ENCODE results near the gene LRRN4CL.
A peak's percentile ranks its signal among the peaks of the same experiment; 100 is the strongest.

The LRRN4CL gene

GRCh38 chr11:62689421-62690183 lies at the start of gene LRRN4CL:
Gene LRRN4CL (minus strand): TSS chr11:62689530. CDS start chr11:62688508, 1,022 bp downstream.
- DNase-seq: no peak

GRCh38 chr11:62737196-62737595 lies 47.9 kb upstream of the LRRN4CL start:
- DNase-seq: no peak

DNA sequence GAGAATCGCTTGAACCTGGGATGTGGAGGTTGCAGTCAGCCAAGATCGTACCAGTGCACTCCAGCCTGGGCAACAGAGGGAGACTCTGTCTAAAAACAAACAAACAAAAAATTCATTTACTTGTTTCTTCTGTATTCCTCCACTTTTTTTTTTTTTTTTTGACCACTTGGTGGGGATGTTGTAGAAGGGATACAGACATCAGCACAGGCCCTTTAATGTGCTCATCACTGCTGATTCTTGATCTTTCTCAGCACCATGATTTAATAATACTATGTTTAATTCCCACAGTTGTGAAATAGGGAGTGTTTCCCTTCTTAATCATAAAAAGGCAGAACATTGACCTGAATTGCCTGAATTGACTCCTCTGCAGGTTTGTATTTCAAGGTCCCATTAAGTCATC lies 43.5 kb upstream of the LRRN4CL start:
- no peak for DNase-seq

GRCh38 chr11:62730076-62730475 lies 40.7 kb upstream of the LRRN4CL start:
- peak; percentile 55 for DNase-seq

- DNase-seq: peak; percentile 94
Measured at GRCh38 chr11:62728171-62728988, 39.0 kb upstream of the LRRN4CL start, which contains the start of gene TTC9C. Gene TTC9C (plus strand): TSS chr11:62728486. CDS start chr11:62728849, 363 bp downstream.

DNA sequence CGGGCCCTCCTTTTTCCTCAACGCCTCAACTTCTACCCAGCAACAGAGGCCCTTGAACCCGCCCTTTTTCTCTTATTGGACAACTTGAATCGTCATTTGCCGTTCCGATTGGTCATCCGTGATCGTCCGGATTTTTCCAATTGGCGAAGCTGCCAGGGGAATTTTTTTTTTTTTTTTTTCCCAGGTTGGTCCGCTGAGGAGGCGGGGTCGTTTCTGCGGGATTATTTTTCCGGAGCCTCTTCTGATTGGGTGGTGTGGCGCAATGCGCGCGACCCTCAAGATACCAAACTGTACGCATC lies 38.5 kb upstream of the LRRN4CL start:
- DNase-seq: peak; percentile 92

- peak; percentile 100 for DNase-seq
Measured at GRCh38 chr11:62727165-62727871, 38.0 kb upstream of the LRRN4CL start, which contains the start of gene HNRNPUL2. Gene HNRNPUL2 (minus strand): TSS chr11:62727457. CDS start chr11:62727156, 301 bp downstream.

GRCh38 chr11:62726915-62727164 lies 37.5 kb upstream of the LRRN4CL start:
- DNase-seq: no peak

DNA sequence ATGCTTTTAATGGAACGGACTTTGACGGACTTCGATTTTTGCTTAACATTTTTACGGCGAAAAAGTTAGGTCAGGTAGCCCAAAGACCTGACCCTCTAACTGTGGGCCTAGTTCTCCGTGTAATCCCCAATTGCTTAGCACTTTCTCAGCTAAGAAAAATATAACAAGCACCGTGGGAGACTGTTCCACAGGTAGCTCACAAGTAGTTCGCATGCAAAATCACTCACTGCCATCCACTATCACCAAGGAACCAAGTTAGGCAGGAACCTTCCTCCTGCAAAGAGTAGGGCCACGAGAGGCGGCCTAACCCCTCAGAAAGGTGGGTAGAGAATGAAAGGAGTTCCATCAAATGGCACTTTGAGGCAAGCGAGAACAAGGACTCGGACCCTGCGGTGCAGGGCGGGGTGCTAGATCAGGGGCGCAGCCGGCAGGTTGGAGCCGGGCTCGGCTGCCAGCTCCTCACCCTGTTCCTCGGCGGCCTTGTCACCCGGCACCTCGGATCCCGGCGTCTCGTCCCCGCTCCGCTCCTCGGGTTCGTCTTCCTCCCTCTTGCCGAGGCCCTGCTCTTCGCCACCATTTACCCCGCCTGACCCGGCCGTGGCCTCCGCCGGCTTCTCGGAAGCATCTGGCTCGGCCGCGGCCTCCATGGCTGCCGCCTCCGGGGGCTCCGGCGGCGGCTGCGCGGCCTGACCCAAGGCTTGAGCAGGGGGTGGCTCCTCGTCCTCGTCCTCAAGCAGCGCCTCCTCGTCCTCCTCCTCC lies 37.0 kb upstream of the LRRN4CL start:
- DNase-seq: no peak

DNA sequence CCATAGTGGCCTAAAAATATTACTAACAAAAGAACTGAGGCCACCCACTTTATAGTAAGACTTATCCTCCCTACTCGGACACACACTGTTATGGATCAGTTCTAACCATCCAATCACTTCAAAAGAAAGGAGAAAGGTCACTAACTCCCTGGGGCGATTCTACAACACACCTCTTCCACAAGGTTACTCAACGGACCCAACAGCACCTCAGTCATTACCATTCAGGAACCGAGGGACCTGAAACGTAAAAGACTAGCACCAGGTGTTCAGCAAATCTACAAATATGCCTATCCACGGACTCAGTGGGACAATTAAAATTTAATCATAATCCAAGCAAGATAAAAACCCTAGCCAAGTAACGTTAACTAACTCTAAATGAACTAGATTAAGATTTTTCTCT lies 36.3 kb upstream of the LRRN4CL start:
- DNase-seq: peak; percentile 43

GRCh38 chr11:62724171-62724570 lies 34.8 kb upstream of the LRRN4CL start:
- DNase-seq: peak; percentile 27

- DNase-seq: no peak
Measured at GRCh38 chr11:62721994-62722393, 32.7 kb upstream of the LRRN4CL start.

DNA sequence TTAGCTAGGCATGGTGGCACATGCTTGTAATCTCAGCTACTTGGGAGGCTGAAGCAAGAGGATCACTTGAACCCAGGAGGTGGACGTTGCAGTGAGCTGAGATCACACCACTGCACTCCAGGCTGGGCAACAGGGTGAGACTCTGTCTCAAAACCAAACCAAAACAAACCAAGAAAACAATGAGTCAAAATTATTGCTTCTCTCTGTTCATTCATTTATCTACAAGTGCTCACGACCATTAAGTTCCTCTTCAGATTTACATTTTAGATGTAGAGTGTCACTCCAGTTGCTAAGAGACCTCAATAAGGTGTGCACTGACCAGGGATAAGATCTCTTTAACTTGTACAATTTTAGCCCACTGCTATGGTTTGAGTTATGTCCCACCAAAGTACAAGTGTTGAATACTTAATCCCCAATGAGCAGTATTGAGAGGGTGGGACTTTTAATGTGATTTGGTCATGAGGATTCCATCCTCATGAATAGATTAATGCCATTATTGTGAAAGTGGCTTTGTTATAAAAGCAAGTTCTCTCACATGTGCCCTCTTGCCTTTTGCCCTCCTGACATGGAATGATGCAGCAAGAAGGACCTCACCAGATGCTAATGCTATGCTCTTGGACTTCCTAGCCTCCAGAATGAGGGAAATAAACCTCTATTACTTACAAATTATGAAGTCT lies 30.1 kb upstream of the LRRN4CL start:
- DNase-seq: no peak

- DNase-seq: peak; percentile 54
Measured at GRCh38 chr11:62716816-62717215, 27.5 kb upstream of the LRRN4CL start.

- no peak for DNase-seq
Measured at GRCh38 chr11:62716206-62716605, 26.9 kb upstream of the LRRN4CL start.

DNA sequence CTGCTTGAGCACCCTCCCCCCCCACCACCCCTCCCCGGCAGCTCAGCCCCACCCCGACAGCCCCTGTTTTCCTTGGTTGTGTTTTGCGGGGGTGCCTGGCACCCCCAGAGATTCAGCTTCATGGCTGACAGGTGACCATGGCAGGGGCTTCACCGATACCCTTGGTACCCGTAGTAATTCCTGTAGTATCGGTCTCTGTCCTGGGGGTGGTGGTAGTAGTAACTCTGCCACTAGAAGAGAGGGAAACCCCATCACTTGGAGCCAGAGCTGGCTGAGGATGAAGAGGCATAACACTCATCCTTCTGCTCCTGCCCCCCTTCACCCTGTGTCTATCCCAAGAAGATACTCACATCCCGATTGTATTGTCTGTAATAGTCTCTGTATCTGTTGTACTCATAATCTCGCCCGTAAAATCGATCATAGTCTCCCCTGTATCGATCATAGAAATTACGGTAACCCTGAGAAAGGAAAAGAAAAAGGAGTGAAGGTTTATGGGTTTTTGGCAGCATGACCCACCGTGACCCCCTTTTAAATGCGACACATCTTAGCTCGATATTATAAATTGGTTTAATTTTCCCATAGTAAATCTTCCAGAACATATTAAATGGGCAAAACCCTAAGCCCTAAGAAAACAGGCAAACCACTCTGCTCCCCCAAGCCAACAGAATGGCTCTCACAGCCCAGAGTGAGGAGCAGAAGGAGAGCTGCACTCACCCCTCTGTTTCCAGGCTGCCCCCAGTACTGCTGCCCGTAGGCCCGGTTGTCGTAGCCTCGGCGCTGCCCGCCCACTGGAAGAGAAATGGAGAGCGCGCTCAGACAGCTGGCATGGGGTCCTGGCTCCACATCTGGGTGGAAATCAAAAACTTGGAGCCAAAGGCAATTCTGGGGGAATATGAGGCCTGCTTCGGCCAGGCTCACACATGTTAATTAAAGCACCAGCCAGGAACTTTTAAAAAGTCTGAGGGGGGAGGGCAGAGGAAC lies 26.1 kb upstream of the LRRN4CL start:
- peak; percentile 30 for DNase-seq

- DNase-seq: no peak
Measured at GRCh38 chr11:62713343-62713742, 24.0 kb upstream of the LRRN4CL start.

DNA sequence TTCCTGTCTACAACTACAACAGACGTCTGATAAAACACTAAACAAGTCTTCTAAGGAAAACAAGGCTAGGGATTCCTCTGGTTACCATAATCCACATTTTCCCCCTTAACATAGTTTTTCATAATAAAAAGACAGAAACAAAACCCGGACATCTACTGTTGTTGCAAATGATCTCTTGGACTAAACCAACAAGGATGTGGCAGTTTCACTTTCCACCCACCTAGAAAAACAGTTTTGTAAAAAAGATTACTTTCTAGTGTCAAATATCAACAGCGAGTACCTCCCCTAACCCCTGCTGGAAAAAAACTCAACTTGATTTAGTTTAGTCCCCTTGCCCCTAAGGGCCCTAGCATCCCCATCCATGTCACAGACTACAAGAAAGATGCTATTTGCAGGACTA lies 23.5 kb upstream of the LRRN4CL start:
- DNase-seq: no peak

GRCh38 chr11:62712276-62712812 lies 23.0 kb upstream of the LRRN4CL start:
- DNase-seq: no peak

GRCh38 chr11:62710001-62710345 lies 20.6 kb upstream of the LRRN4CL start:
- DNase-seq: no peak
